Endodermal cell (in vitro differentiated cells): ENCODE data around the gene DUSP7. TPM values are rescaled to one million over a fixed set of nuclear protein-coding genes. Genes with fewer than 3 reads are reported as not detected.

ENCODE experiments used
- DNase-seq: peaks from one replicate; pipeline ENCODE4 v3.0.0-alpha.2; 2017
- H3K27ac ChIP-seq: 2 replicates; pipeline ENCODE4 v1.5.1; 2013; ENCODE audit warnings: mild to moderate bottlenecking, low read depth, low read length, moderate library complexity
- H3K27me3 ChIP-seq: 2 replicates; pipeline ENCODE4 v1.6.1; 2013; ENCODE audit warnings: mild to moderate bottlenecking, low read length, moderate library complexity; ENCODE audit not compliant: insufficient read depth, control insufficient read depth, poor library complexity, severe bottlenecking
- H3K36me3 ChIP-seq: 2 replicates; pipeline ENCODE4 v1.7.0; 2013; ENCODE audit warnings: mild to moderate bottlenecking, low read length, moderate library complexity; ENCODE audit not compliant: control insufficient read depth, insufficient read depth
- H3K4me1 ChIP-seq: one replicate; pipeline ENCODE4 v1.7.0; 2013; ENCODE audit warnings: low read length; ENCODE audit not compliant: control insufficient read depth, insufficient read depth
- H3K4me3 ChIP-seq: 2 replicates; pipeline ENCODE4 v1.5.1; 2013; ENCODE audit warnings: mild to moderate bottlenecking, low read length, moderate library complexity
- H3K9ac ChIP-seq: 2 replicates; pipeline ENCODE4 v1.6.1; 2013; ENCODE audit warnings: mild to moderate bottlenecking, low read length, moderate library complexity; ENCODE audit not compliant: poor library complexity, severe bottlenecking; ENCODE audit errors: extremely low read depth
- H3K9me3 ChIP-seq: 2 replicates; pipeline ENCODE4 v1.6.1; 2013; ENCODE audit warnings: mild to moderate bottlenecking, low read length, moderate library complexity; ENCODE audit not compliant: control insufficient read depth
- H3K27ac Mint-ChIP-seq: 2 replicates; pipeline ENCODE4 v1.8.0; 2020; ENCODE audit warnings: mixed read lengths
- H3K27me3 Mint-ChIP-seq: 2 replicates; pipeline ENCODE4 v1.8.0; 2021; ENCODE audit warnings: mild to moderate bottlenecking, mixed read lengths; ENCODE audit not compliant: insufficient read depth
- H3K36me3 Mint-ChIP-seq: 2 replicates; pipeline ENCODE4 v1.8.0; 2020; ENCODE audit warnings: low read depth, mixed read lengths
- H3K4me1 Mint-ChIP-seq: 2 replicates; pipeline ENCODE4 v1.8.0; 2020; ENCODE audit warnings: mixed read lengths
- H3K4me3 Mint-ChIP-seq: 2 replicates; pipeline ENCODE4 v1.8.0; 2020; ENCODE audit warnings: mild to moderate bottlenecking, moderate library complexity, mixed read lengths
- H3K9me3 Mint-ChIP-seq: 2 replicates; pipeline ENCODE4 v1.8.0; 2020; ENCODE audit warnings: mild to moderate bottlenecking, mixed read lengths
- CTCF ChIP-seq: fragments of 200-600 bp; sonication (generic); conservative IDR thresholded peaks from 2 replicates; pipeline ENCODE4 v1.5.0; 2021; ENCODE audit warnings: antibody characterized with exemption, mild to moderate bottlenecking
- WGBS, 2 experiments: methylation state at CpG; one replicate each; pipeline versions ENCODE4 v1.1.5 to v1.1.7; 2013; ENCODE audit warnings: missing lambda C conversion rate in 2 of 2, mixed read lengths in 1 of 2; ENCODE audit not compliant: insufficient coverage in 1 of 2, insufficient read length in 1 of 2; 5-methylcytosine and 5-hydroxymethylcytosine counted together
- total RNA-seq, 2 donors: library from RNA; stranded (reverse); fragmentation: NEBNext Ultra II Directional in 1 of 2; extraction: Animal tissue kit (Norgen Biotek cat#: 25700) in 1 of 2; gene quantifications; 2 replicates in 1 of 2; 3 replicates in 1 of 2; pipeline ENCODE4 v1.2.1, GENCODE V29; 2021

DUSP7 gene
- total RNA-seq, 2 donors from 2014 or later = 14.2 to 16.7 TPM

- peaks cover 11% of the 10 kb centered on the region for H3K4me1 ChIP-seq
- H3K27ac ChIP-seq = no peak overlapping the region
- Mint-ChIP-seq H3K27ac (no peak overlapping the region), H3K9me3 (no peaks in the 10 kb centered on the region), H3K4me3 (no peak overlapping the region), H3K27me3 (peaks cover 12% of the 10 kb centered on the region), H3K36me3 (no peaks in the 10 kb centered on the region), H3K4me1 (peaks cover 23% of the 10 kb centered on the region)
- H3K9ac ChIP-seq = no peak overlapping the region
- DNase-seq = no peak
- no peaks in the 10 kb centered on the region for H3K27me3 ChIP-seq
- no peak overlapping the region for H3K4me3 ChIP-seq
- TF ChIP-seq CTCF = no peak
- H3K36me3 ChIP-seq = no peaks in the 10 kb centered on the region
- WGBS, 2 experiments = 48 to 66% methylated on average over 3 to 6 of the region's 6 CpGs
- H3K9me3 ChIP-seq = no peaks in the 10 kb centered on the region
Measured at GRCh38 chr3:52002748-52003147, 53.6 kb downstream of the DUSP7 start.

- Mint-ChIP-seq H3K36me3 (no peaks in the 10 kb centered on the region), H3K4me3 (no peak overlapping the region), H3K4me1 (peaks cover 24% of the 10 kb centered on the region), H3K9me3 (no peaks in the 10 kb centered on the region), H3K27ac (no peak overlapping the region), H3K27me3 (peaks cover 12% of the 10 kb centered on the region)
- peak; percentile 100 for TF ChIP-seq CTCF
- no peaks in the 10 kb centered on the region for H3K36me3 ChIP-seq
- peaks cover 12% of the 10 kb centered on the region for H3K4me1 ChIP-seq
- no peaks in the 10 kb centered on the region for H3K9me3 ChIP-seq
- H3K4me3 ChIP-seq = no peak overlapping the region
- no peaks in the 10 kb centered on the region for H3K27me3 ChIP-seq
- peak; percentile 99 for DNase-seq
- 6 to 11% methylated on average over 7 to 18 of the region's 18 CpGs for WGBS, 2 experiments
- H3K9ac ChIP-seq = no peak overlapping the region
- no peak overlapping the region for H3K27ac ChIP-seq
Measured at GRCh38 chr3:52001443-52001974, 54.9 kb downstream of the DUSP7 start.

GRCh38 chr3:51999846-52000245, 56.5 kb downstream of the DUSP7 start:
- Mint-ChIP-seq H3K9me3 (no peaks in the 10 kb centered on the region), H3K27ac (no peak overlapping the region), H3K27me3 (peaks cover 12% of the 10 kb centered on the region), H3K36me3 (peaks cover 9% of the 10 kb centered on the region), H3K4me3 (no peak overlapping the region), H3K4me1 (peaks cover 13% of the 10 kb centered on the region)
- H3K4me1 ChIP-seq = peaks cover 6% of the 10 kb centered on the region
- peaks cover 4% of the 10 kb centered on the region for H3K36me3 ChIP-seq
- TF ChIP-seq CTCF = no peak
- WGBS, 2 experiments = 94% methylated on average over 2 of the region's 2 CpGs; no CpG with 5 or more reads in 1 of the 2 experiments
- no peaks in the 10 kb centered on the region for H3K9me3 ChIP-seq
- DNase-seq = no peak
- H3K4me3 ChIP-seq = no peak overlapping the region
- H3K9ac ChIP-seq = no peak overlapping the region
- H3K27ac ChIP-seq = no peak overlapping the region
- no peaks in the 10 kb centered on the region for H3K27me3 ChIP-seq

Other genes with a start within 250 kb of the DUSP7 start
- gene IQCF2, start 195.0 kb downstream of the DUSP7 start, total RNA-seq = not detected
- not detected for gene IQCF5, start 181.0 kb downstream of the DUSP7 start, total RNA-seq
- gene IQCF1, start 153.2 kb downstream of the DUSP7 start, total RNA-seq = under 1 TPM in 1 of 2 donors, not detected in 1; 0.53 TPM
- gene RRP9, start 114.7 kb downstream of the DUSP7 start, total RNA-seq = 10 to 100 TPM; 38.6 to 89.3 TPM
- 1 to 10 TPM; 4.5 to 5.7 TPM for gene PARP3, start 114.2 kb downstream of the DUSP7 start, total RNA-seq
- under 1 TPM; 0.40 to 0.44 TPM for gene GPR62, start 101.2 kb downstream of the DUSP7 start, total RNA-seq
- gene PCBP4, start 89.1 kb downstream of the DUSP7 start, total RNA-seq = 10 to 100 TPM; 54.1 to 68.1 TPM
- 10 to 100 TPM; 11.4 to 12.9 TPM for gene ABHD14B, start 82.5 kb downstream of the DUSP7 start, total RNA-seq
- 10 to 100 TPM in 1 of 2 donors, 1 to 10 TPM in 1; 9.6 to 10.1 TPM for gene ABHD14A, start 81.5 kb downstream of the DUSP7 start, total RNA-seq
- 10 to 100 TPM; 58.2 to 69.4 TPM for gene ACY1, start 73.0 kb downstream of the DUSP7 start, total RNA-seq
- gene RPL29, start 60.7 kb downstream of the DUSP7 start, total RNA-seq = 1,000 to 10,000 TPM; 1,325 to 1,600 TPM
- 10 to 100 TPM; 19.7 to 24.0 TPM for gene POC1A, start 97.9 kb upstream of the DUSP7 start, total RNA-seq
- 10 to 100 TPM; 33.6 to 50.1 TPM for gene ALAS1, start 141.6 kb upstream of the DUSP7 start, total RNA-seq
- gene TLR9, start 169.1 kb upstream of the DUSP7 start, total RNA-seq = under 1 TPM in 1 of 2 donors, not detected in 1; 0.11 TPM
- 10 to 100 TPM; 40.7 to 41.9 TPM for gene TWF2, start 182.6 kb upstream of the DUSP7 start, total RNA-seq
- 1 to 10 TPM; 6.7 to 6.8 TPM for gene PPM1M, start 189.2 kb upstream of the DUSP7 start, total RNA-seq
- gene WDR82, start 222.1 kb upstream of the DUSP7 start, total RNA-seq = 10 to 100 TPM; 78.4 to 84.2 TPM
- gene GLYCTK, start 231.3 kb upstream of the DUSP7 start, total RNA-seq = 10 to 100 TPM; 21.7 to 28.4 TPM